Stimulated activated CD8-positive, alpha-beta memory T cell treated with anti-CD3 and anti-CD28 coated beads, Interleukin-2, amount 100 ng/mL, for 48 hours (primary cell): ENCODE measurements around the gene RAD54L.
"Not testable (repeated sequence)": the region's sequence is repeated elsewhere in the genome, so short reads cannot be mapped to it uniquely, and the experiment has no call there.

Experiments
- DNase-seq, 2 donors: peaks; one replicate each; pipeline ENCODE4 v3.0.0-alpha.2; 2020; ENCODE audit warnings: low read depth in 2 of 2

RAD54L gene

GRCh38 chr1:46241733-46242132, 5.8 kb upstream of the RAD54L start:
- not testable (repeated sequence) for DNase-seq

GRCh38 chr1:46242918-46243317, 4.6 kb upstream of the RAD54L start:
- no peak for DNase-seq

- not testable (repeated sequence) for DNase-seq
These were observed 3.7 kb upstream of the RAD54L start for GRCh38 chr1:46243831-46244230.

- no peak for DNase-seq
These were observed 2.7 kb upstream of the RAD54L start for GRCh38 chr1:46244656-46245371.

- DNase-seq, result not testable (repeated sequence)
These were observed 1.4 kb upstream of the RAD54L start for GRCh38 chr1:46246136-46246535.

- DNase-seq, result peak; percentile 43 to 61
These were observed 771 bp upstream of the RAD54L start for GRCh38 chr1:46246548-46247435.

- peak; percentile 13 to 15 for DNase-seq
These were observed 758 bp downstream of the RAD54L start for GRCh38 chr1:46248122-46248920.

GRCh38 chr1:46254668-46255067, 7.1 kb downstream of the RAD54L start:
- no peak for DNase-seq

- DNase-seq, result no peak
These were observed 9.0 kb downstream of the RAD54L start for GRCh38 chr1:46256523-46256922.

GRCh38 chr1:46262508-46262907, 14.9 kb downstream of the RAD54L start:
- DNase-seq, result no peak

GRCh38 chr1:46263146-46263545, 15.6 kb downstream of the RAD54L start:
- DNase-seq, result no peak

- DNase-seq, result no peak
These were observed 21.0 kb downstream of the RAD54L start for GRCh38 chr1:46268578-46268977.

- DNase-seq, result no peak
These were observed 26.9 kb downstream of the RAD54L start for GRCh38 chr1:46274225-46275029.

GRCh38 chr1:46275030-46275337, 27.4 kb downstream of the RAD54L start:
- no peak for DNase-seq

- no peak for DNase-seq
These were observed 30.3 kb downstream of the RAD54L start for GRCh38 chr1:46277658-46278373.

- no peak for DNase-seq
These were observed 31.2 kb downstream of the RAD54L start for GRCh38 chr1:46278807-46279206.

GRCh38 chr1:46280092-46280491, 32.5 kb downstream of the RAD54L start:
- no peak for DNase-seq

- DNase-seq, result no peak
These were observed 33.5 kb downstream of the RAD54L start for GRCh38 chr1:46281021-46281420.

GRCh38 chr1:46284058-46284457, 36.5 kb downstream of the RAD54L start:
- DNase-seq, result no peak

GRCh38 chr1:46284597-46285564, 37.3 kb downstream of the RAD54L start:
- DNase-seq, result no peak
